HEK293 (cell line): ENCODE results near the gene TMED9.
"Not testable (repeated sequence)": the region's sequence is repeated elsewhere in the genome, so short reads cannot be mapped to it uniquely, and the experiment has no call there.

Source experiments
- CTCF ChIP-seq: fragments of 450-650 bp; formaldehyde crosslinking; IDR thresholded peaks from 2 replicates; pipeline ENCODE4 v1.5.1; 2016; ENCODE audit warnings: missing biosample characterization, missing genetic modification characterization
- SP3 ChIP-seq: fragments of 450-650 bp; formaldehyde crosslinking; IDR thresholded peaks from 2 replicates; pipeline ENCODE4 v1.5.1; 2016; ENCODE audit warnings: missing biosample characterization, missing genetic modification characterization
- ZBTB20 ChIP-seq: fragments of 450-650 bp; formaldehyde crosslinking; IDR thresholded peaks from 2 replicates; pipeline ENCODE4 v1.5.1; 2016; ENCODE audit warnings: missing biosample characterization, missing genetic modification characterization
- ZNF140 ChIP-seq: fragments of 450-650 bp; formaldehyde crosslinking; IDR thresholded peaks from 2 replicates; pipeline ENCODE4 v1.5.1; 2016; ENCODE audit warnings: missing biosample characterization, missing genetic modification characterization
- ZNF16 ChIP-seq: fragments of 450-650 bp; formaldehyde crosslinking; IDR thresholded peaks from 2 replicates; pipeline ENCODE4 v1.5.1; 2016; ENCODE audit warnings: low read depth, missing biosample characterization, missing genetic modification characterization
- ZNF302 ChIP-seq: fragments of 450-650 bp; formaldehyde crosslinking; IDR thresholded peaks from 2 replicates; pipeline ENCODE4 v1.5.1; 2016; ENCODE audit warnings: missing biosample characterization, missing genetic modification characterization, low read depth
- ZNF561 ChIP-seq: fragments of 450-650 bp; IDR thresholded peaks from 2 replicates; pipeline ENCODE4 v1.5.1; 2018; ENCODE audit warnings: missing biosample characterization, missing genetic modification characterization, borderline replicate concordance
- ZNF837 ChIP-seq: fragments of 450-650 bp; formaldehyde crosslinking; IDR thresholded peaks from 2 replicates; pipeline ENCODE4 v1.5.1; 2016; ENCODE audit warnings: missing biosample characterization, missing genetic modification characterization

- not testable (repeated sequence) for TF ChIP-seq CTCF; ZNF16 (tag by site-specific recombination); ZNF302 (tag by site-specific recombination); ZNF140 (tag by site-specific recombination); ZNF837 (tag by site-specific recombination); ZNF561 (tag by site-specific recombination); ZBTB20 (tag by site-specific recombination); SP3
Observed at GRCh38 chr5:177630186-177630585, 38.2 kb downstream of the TMED9 start.
